GM21367 (cell line): Measurements from ENCODE around the gene COPS6.

Experiments
- ATAC-seq: cut with Tn5 transposase; IDR thresholded peaks from one replicate; pipeline ENCODE4 v1.9.1; 2021; ENCODE audit not compliant: unreplicated experiment

The COPS6 gene

DNA sequence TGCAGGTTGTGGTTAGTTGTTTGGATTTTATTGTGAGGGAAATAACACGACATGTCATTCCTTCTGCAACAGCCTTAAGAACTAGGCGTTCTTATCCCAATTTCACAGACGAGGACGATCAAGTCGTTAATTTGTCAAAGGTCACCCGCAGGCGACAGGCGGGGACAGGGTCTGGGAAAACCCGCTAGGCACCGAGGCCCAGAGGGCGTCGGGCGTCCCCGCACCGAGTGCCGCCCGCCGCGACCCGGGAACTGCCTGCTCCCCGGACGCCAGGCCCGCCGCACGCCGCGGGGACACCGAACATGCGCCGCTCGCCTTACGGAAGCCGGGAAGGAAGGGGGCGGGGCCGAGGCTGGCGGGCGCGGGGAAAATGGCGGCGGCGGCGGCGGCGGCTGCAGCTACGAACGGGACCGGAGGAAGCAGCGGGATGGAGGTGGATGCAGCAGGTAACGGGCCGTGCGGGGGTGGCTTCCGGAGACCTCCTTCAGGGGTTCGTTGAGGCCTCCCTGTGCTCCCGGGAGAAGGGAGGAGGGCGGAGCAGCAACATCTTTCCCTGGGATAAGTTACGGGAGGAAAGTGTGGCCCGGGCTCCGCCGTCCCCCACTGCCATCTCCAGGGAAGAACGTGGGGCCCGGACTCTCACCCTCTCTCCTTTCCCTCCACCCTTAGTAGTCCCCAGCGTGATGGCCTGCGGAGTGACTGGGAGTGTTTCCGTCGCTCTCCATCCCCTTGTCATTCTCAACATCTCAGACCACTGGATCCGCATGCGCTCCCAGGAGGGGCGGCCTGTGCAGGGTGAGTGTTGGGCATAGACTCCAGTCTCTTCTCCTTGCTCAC is at the start of gene COPS6:
Gene COPS6, plus strand, starts transcription at position 349 of the 837 bp plus-strand sequence. Its CDS starts 22 bp downstream, at position 371.
- ATAC-seq = peak; percentile 43

DNA sequence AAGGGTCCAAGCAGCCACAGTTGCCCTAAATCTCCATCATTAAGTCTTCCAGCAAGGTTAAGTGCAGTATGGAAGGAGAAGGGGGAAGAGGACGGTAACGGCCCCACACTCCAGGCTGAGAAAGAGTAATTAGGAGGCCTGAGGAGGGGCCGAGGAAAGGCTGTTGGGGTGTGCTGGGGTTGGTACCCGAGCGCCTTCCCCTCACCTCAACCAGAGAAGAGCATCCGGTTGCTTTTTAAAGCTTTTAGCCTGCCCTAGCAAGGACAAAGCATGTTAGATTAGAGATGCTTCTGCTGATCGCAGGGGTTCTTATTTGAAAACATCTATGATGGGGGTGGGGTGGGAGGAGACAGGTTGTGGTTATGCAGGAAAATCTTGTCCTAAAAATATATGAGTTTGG is 48.2 kb upstream of the COPS6 start:
- ATAC-seq = no peak

DNA sequence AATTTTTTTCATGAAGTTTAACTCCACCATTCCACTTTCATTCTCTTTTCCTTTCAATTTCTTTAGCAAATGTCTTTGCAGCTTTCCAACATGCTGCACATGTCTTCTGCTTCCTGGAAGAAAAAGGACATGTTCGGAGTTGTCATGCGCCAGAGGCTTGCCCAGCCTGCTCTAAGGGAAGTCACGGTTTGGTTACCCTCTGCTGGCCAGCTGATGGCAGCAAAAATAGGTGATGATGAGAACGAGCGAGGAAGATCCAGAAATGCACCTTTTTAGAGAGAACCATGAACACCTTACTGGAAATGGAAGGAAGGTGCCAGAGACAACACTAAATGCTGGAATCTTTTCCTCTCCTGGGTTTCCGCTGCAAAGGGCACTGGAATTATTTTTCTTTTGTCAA is 44.1 kb upstream of the COPS6 start:
- no peak for ATAC-seq

DNA sequence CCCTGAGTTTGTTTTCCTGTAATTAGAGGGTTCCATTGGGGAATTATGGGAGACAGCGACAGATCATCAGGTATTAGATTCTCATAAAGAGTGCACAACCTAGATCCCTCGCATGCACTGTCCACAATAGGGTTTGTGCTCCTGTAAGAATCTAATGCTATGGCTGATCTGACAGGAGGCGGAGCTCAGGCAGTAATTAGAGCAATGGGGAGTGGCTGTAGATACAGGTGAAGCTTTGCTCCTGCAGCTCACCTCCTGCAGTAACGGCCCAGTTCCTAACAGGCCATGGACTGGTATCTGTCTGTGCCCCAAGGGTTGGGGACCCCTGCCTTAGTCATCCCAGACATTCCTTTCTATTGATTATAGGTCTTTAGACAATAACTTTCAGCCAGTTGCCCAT is 40.1 kb upstream of the COPS6 start:
- ATAC-seq = no peak

DNA sequence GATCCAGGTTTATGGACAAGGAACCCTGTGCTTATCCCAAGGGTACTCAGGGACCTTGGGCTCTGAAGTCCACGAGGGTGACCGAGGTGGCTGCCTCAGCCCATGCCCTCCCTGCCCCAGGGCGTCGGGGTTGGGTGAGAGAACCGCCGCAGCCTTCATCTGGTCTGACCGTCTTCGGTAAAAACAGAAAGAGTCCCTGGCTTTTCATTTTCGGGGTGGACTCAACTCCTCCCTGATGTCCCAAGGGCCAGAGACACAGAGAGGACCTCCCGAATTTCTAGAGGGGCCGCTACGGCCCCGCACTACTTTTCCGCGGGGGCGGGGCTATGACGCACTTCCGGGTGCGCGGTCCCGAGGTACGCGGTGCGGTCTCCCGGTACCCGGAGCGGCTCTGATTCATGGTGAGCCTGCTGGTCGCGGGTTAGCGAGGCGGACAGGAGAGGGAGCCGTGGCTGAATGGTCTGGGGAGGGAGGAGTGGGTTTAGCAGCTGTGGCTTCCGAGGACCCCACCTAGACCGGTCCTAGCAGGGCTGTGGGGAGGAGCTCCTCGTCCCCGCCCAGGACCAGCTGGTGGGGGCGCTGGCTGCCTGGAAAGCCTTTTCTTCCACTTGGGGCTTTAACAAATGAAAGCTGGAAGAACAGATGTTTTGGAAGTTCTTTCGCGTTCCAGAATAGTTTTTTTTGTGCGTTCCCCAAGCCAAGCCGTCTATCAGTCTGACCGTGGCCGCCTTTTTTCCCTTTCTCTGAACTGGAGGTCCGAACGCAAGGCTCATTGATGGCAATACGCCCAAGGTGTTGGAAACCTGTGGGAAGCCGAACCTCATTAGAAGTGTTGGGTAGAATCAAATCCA is 39.1 kb upstream of the COPS6 start, which contains the start of gene ZSCAN21:
Gene ZSCAN21, plus strand, starts transcription at position 334 of the 851 bp plus-strand sequence. CDS start 7,233 bp downstream, outside the sequence.
- peak; percentile 79 for ATAC-seq

DNA sequence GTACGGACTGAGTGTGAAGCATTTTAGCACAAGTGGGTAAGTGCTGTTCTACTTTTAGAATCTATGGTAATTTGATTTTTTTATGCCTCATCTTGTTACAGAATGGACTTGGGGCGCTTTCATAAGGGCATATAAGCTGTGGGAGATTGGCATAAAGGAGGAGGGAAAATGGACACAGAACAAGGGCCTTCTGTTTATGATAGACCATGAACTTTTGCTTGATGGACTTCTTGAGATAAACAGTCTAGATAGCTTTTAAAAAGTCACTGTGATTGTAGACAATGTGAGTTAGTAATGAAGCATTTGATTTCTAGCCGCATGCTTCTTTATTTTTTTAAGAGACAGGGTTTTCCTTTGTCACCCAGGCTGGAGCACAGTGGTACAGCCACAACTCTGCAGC is 37.2 kb upstream of the COPS6 start:
- no peak for ATAC-seq

DNA sequence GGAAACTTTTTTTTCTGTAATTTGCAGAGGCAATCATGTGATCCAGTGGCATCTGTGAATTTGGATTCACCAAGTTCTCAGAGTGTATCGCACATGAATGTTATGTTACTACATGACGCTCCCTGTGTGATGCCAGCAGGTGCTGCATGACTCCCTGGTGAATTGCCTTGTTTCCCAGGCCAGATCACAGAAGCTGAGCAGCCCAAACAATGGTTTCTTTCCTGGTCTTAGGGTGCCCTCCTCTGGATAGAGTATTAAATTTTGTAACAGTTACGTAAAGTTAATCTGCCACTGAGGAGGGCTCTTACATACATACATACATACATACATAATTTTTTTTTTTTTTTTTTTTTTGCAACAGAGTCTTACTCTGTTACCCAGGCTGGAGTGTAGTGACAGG is 35.6 kb upstream of the COPS6 start:
- ATAC-seq = no peak

DNA sequence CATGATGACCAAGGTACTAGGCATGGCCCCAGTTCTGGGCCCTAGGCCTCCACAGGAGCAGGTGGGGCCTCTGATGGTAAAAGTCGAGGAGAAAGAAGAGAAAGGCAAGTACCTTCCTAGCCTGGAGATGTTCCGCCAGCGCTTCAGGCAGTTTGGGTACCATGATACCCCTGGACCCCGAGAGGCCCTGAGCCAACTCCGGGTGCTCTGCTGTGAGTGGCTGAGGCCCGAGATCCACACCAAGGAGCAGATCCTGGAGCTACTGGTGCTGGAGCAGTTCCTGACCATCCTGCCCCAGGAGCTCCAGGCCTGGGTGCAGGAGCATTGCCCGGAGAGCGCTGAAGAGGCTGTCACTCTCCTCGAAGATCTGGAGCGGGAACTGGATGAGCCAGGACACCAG is 31.8 kb upstream of the COPS6 start:
- ATAC-seq = no peak

DNA sequence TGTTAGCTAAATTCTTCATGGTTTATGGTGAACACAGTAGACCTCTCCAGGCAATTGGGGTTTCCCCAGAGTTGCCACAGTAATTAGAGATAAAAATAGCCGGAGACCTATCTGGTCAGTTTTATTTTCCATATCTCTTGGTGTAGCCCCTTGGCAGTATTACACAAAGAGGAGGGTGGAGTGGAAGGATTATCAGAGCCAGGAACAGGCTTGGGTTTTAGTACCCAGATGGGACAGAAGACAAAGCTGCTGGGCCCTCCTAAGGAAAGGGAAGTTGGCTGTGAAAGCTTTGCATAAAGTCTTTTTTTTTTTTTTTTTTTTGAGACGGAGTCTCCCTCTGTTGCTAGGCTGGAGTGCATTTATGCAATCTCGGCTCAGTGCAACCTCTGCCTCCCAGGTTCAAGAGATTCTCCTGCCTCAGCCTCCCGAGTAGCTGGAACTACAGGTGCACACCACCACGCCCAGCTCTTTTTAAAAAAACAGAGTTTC is 29.5 kb upstream of the COPS6 start:
- no peak for ATAC-seq

DNA sequence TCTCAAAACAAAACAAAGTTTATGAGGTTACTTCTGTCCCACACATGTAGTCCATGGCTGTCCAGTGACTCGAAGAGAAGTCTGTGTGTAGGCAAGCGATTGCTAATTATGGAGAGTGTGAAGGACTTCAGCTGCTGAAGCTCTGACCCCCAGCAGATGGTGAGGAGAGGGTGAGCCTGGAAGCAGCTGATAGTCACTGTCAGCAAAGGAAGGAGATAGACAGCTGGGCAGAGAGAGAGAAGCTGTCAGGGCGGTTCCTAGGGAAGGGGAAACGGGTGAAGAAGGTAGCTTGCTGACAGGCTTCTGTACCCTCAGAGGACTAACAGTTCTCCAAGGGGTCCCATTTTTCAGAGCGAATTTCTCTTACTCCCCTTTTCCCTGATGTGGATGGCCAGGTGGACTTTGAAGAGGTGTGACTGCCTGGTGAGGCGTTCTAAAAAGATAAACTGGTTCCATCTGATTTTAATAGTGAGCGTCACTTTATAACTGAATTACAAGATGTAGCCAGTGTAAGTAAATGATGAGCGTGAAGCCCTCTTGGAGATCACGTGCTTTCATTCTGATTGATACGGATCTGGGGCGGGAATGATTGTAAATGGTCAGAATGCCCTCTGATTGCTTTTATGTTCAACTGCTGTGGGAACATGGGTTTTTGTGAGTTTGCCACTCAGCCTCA is 27.1 kb upstream of the COPS6 start:
- ATAC-seq = no peak

DNA sequence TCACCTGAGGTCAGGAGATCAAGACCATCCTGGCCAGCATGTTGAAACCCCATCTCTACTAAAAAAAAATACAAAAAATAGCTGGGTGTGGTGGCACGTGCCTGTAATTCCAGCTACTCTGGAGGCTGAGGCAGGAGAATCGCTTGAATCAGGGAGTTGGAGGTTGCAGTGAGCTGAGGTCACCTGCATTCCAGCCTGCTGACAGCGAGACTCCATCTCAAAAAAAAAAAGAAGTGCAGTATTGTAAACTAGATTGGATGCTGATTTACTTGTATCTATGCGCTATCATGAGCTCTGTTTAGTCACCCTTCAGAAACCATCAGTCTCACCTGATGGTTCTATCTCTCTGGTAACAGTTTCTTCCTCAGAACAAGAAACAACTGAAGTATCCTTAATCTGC is 25.4 kb upstream of the COPS6 start:
- no peak for ATAC-seq

DNA sequence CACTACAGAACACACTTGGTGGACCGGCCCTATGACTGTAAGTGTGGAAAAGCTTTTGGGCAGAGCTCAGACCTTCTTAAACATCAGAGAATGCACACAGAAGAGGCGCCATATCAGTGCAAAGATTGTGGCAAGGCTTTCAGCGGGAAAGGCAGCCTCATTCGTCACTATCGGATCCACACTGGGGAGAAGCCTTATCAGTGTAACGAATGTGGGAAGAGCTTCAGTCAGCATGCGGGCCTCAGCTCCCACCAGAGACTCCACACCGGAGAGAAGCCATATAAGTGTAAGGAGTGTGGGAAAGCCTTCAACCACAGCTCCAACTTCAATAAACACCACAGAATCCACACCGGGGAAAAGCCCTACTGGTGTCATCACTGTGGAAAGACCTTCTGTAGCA is 24.6 kb upstream of the COPS6 start:
- ATAC-seq = no peak

DNA sequence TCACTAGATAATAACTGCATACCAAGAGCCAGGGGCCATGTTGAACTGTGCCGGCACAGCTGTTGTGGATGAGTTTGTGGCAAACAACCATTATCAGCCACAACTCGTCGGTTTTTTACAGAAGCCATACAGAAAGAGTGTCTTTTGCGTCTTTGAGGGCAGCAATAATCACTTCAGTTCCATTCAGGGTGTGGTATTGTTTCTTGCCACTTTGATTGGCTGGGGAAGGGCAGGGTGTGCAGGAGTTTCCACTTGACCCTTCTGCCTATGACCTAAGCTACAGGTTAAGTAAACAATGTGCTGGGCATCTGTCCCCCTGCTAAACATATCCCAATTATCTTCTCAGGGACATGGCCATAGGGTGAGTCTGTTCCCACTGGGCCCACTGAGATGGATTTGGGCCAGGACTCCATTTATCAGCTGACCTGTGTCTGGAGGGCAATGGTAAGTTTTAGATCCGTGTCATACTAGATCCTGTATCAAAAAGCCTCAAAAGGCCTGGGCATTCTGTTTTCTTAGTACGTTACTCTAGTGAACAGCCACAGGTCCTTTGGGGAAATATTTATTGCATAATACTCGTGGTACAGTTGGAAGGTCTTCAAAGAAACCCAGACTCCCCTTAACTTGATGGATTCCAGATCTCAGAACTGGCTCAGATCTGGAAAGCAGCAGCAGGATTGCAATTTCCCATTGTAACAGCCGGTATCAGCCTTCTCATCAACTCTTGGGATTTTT is 23.1 kb upstream of the COPS6 start:
- ATAC-seq = no peak

DNA sequence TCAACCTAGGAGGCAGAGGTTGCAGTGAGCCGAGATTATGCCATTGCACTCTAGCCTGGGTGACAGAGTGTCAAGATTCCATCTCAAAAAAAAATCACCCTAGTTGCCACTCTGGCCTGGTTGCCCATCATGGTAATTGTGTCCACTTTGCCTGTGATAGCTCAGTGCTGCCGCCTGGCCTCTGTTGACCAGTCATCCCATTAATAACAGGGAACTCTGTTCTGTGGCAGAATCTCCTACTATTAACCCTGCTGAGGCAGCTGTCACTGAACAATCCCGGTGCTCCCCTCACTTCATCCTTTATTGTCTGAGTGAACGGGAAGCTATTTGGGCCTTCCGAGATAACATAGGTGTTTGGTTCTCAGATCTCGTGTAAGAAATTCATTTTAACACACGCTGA is 21.8 kb upstream of the COPS6 start:
- ATAC-seq = no peak

DNA sequence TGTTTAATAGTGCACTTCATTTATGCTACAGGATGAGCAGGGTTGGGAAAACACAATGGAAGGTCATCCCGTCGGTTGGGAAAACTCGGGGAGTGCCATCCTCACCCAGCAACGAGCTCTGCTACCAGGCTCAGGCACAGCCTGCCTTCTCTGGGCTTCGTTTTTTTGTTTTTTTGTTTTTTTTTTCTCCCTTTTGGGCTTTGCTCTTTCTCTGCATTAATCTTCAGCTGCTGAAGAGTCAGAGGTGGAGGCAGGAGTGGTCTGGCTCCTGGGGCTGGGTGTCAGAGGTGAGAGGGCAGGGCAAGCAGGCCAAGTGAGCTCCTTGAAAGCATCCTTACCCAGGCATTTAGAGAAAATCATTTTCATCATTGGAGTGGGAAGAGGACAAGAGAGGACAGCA is 18.8 kb upstream of the COPS6 start:
- ATAC-seq = no peak

DNA sequence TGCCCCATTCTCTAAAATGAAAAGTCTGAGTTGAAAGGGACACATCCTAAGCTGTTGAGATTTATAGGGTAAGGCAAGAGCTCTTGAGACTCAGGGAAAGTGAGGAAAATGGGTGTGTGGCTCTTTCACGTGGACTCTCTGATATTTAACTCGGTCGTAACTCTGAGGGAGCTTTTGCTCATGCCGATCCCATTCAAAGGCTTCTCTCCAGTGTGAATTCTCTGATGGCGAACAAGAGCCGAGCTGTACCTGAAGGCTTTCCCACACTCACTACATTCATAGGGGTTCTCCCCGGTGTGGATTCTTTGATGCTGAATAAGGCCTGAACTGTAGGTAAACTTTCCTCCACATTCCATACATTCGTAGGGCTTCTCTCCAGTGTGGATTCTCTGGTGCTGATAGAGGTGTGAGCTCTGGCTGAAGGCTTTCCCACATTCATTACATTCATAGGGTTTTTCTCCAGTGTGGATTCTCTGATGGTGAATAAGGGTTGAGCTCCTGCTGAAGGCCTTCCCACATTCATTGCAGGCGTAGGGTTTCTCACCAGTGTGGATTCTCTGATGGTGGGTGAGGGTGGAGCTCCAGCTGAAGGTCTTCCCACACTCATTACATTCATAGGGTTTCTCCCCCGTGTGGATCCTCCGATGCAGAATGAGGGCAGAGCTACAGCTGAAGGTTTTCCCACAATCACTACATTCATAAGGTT is 17.6 kb upstream of the COPS6 start:
- ATAC-seq = no peak

DNA sequence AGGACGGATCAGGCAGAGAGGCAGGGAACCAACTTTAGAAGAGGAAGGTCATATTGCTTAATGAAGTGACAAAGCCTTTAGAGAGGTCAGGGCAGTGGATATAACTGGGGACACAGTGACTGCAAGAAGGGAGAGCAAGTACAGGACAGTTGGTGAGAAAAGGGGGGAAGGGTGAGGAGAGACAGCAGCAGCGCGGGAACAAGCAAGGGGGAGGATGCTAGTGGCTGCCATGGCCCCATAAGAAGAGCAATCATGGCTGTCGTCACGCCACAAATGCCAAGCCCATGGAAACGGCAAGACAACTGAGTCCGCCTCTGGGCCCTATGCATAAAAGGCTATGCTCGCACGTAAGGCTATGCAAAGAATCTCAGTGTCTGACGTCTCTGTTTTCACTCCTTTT is 16.3 kb upstream of the COPS6 start:
- ATAC-seq = no peak

DNA sequence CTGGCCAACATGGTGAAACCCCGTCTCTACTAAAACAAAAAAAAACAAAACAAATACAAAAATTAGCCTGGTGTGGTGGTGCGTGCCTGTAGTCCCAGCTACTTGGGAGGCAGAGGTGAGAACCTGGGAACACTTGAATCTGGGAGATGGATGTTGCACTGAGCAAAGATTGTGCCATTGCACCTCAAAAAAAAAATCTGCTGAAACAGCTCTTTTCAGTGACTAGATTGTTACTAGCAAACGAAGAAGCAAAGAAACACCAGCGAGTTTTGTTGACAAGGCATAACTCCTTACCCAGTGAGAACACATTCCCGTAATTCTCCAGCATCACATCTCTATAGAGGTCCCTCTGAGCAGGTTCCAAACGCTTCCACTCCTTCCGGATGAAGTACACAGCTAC is 13.9 kb upstream of the COPS6 start:
- ATAC-seq = no peak

DNA sequence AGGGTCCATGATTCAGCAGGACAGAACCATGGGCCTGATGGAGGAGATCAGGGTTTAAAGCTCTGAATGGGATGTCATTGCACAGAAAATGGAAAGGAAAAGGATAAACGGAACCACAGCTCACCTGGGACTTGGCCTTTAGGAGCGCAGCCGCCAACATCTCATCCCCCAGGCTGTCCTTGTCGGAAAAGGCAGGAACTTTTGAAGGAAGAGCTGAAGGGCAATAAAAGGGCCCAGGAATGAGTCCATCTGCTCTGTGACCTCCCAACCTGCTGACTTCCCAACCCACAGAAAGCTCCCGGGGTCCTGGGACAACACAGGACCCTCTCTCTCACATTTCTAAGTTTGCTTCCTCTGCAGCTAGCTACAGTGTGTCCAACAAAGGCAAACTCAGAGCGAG is 13.4 kb upstream of the COPS6 start:
- no peak for ATAC-seq

DNA sequence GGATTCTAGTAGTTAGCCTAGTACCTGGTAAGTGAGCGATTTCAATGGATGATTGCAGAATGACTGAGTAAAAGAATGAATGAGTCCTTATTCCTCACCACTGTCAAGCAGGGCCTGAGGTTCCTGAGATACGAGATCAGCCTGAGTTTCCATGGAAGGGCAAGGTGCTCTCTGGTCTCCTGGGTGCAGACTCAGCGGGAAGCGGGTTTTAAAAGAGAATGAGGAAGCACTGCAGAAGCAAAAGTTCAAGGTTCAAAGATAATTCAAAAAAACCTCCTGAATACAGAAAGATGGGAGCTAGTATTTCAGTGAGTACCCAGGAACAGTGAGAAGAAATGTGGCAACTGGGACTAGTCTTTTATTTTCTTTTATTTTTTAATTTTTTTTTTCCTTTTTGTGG is 11.6 kb upstream of the COPS6 start:
- ATAC-seq = no peak
